ENCODE results near the gene CEPT1.

GRCh38 chr1:111199881-111200801 is 60.1 kb downstream of the CEPT1 start, which contains the start of gene DENND2D:
- TF ChIP-seq CTCF (IDR thresholded peaks at IDR 0.05) (no peak), POLR2A (IDR thresholded peaks at IDR 0.05) (peak in 3 of 4 donors; percentile 30 to 87 (median 52)), POLR2AphosphoS5 (IDR thresholded peaks at IDR 0.05) (peak in 1 of 2 donors; percentile 35), EP300 (IDR thresholded peaks at IDR 0.05) (no peak)
